Brain microvascular endothelial cell (primary cell): Measurements from ENCODE around the gene VSIR.

Experiments used
- DNase-seq: peaks from one replicate; pipeline ENCODE4 v3.0.0-alpha.2; 2020
- H3K27ac ChIP-seq: fragments of 250-450 bp; sonication (Bioruptor Pico); 2 replicates; pipeline ENCODE4 v1.5.1; 2020; ENCODE audit warnings: mild to moderate bottlenecking, moderate library complexity
- H3K27me3 ChIP-seq: fragments of 250-450 bp; sonication (Bioruptor Pico); replicated peaks from 2 replicates; pipeline ENCODE4 v1.5.1; 2020; ENCODE audit warnings: mild to moderate bottlenecking
- H3K36me3 ChIP-seq: fragments of 250-450 bp; sonication (Bioruptor Pico); replicated peaks from 2 replicates; pipeline ENCODE4 v1.5.1; 2020; ENCODE audit warnings: mild to moderate bottlenecking
- H3K4me3 ChIP-seq: 2 replicates; pipeline ENCODE4 v1.5.1; 2011; ENCODE audit warnings: low read depth, mild to moderate bottlenecking, control low read depth, low read length, moderate library complexity
- in situ Hi-C: cut with HindIII; loops from 2 replicates; pipeline ENCODE4 v1.10.0; 2017; ENCODE audit warnings: low sequenced_read_pairs, low pct_ligation_motif_present
- TF ChIP-seq, protein P1 (sequence below): IDR thresholded peaks from 2 replicates; pipeline ENCODE4 v1.5.1; 2011; ENCODE audit warnings: low read depth, mild to moderate bottlenecking, moderate library complexity, low read length, control low read depth, inconsistent platforms; ENCODE audit errors: missing control alignments

Gene VSIR

GRCh38 chr10:71765906-71766716 lies 7.2 kb downstream of the VSIR start:
- H3K4me3 ChIP-seq, result no peak overlapping the region
- no peak for DNase-seq
- in situ Hi-C loops, result no loop called here
- no peaks in the 10 kb centered on the region for H3K27me3 ChIP-seq
- TF ChIP-seq, protein P1, sequence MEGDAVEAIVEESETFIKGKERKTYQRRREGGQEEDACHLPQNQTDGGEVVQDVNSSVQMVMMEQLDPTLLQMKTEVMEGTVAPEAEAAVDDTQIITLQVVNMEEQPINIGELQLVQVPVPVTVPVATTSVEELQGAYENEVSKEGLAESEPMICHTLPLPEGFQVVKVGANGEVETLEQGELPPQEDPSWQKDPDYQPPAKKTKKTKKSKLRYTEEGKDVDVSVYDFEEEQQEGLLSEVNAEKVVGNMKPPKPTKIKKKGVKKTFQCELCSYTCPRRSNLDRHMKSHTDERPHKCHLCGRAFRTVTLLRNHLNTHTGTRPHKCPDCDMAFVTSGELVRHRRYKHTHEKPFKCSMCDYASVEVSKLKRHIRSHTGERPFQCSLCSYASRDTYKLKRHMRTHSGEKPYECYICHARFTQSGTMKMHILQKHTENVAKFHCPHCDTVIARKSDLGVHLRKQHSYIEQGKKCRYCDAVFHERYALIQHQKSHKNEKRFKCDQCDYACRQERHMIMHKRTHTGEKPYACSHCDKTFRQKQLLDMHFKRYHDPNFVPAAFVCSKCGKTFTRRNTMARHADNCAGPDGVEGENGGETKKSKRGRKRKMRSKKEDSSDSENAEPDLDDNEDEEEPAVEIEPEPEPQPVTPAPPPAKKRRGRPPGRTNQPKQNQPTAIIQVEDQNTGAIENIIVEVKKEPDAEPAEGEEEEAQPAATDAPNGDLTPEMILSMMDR, result no peak
- H3K27ac ChIP-seq, result peak overlapping the region; percentile 94
- peaks cover 4% of the 10 kb centered on the region for H3K36me3 ChIP-seq

DNA sequence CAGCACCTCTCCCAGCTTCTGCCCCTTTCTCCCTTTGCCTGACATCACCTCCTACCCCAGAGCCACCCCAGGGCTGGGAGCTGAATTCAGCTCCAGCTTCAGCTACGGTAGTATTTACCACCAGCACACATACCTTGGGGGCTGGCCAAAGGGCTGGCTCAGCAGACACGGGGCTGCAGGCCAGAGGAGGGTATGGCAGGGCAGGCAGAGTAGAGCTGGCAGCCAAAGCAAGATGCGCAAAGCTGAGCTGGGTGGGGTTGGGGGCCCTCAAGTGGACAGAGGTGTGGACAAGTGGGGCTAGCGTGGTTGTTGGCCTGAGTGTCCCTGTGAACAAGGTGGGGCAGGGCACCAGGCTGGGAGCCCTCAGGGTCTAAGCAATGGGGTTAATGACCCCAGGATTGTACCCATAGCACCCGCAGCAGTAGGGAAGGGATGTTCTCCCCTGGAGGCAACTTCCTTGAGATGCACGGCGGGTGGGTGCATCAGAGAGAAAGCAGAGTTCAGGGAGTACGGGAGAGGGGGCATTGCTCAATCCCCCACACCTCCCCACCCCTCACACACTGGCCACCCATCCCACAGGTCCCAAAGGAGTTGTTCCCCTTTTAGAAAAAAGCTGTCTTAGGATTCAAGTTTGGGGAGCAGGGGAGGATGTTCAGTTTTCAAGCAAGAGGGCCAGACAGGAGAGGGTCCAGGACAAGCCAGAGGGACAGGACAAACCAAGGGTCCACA lies 8.0 kb downstream of the VSIR start:
- Histone ChIP-seq H3K36me3 (peaks cover 4% of the 10 kb centered on the region), H3K27me3 (no peaks in the 10 kb centered on the region), H3K27ac (no peak overlapping the region), H3K4me3 (no peak overlapping the region)
- no peak for DNase-seq
- in situ Hi-C loops, result no loop called here
- TF ChIP-seq, protein P1, result no peak

DNA sequence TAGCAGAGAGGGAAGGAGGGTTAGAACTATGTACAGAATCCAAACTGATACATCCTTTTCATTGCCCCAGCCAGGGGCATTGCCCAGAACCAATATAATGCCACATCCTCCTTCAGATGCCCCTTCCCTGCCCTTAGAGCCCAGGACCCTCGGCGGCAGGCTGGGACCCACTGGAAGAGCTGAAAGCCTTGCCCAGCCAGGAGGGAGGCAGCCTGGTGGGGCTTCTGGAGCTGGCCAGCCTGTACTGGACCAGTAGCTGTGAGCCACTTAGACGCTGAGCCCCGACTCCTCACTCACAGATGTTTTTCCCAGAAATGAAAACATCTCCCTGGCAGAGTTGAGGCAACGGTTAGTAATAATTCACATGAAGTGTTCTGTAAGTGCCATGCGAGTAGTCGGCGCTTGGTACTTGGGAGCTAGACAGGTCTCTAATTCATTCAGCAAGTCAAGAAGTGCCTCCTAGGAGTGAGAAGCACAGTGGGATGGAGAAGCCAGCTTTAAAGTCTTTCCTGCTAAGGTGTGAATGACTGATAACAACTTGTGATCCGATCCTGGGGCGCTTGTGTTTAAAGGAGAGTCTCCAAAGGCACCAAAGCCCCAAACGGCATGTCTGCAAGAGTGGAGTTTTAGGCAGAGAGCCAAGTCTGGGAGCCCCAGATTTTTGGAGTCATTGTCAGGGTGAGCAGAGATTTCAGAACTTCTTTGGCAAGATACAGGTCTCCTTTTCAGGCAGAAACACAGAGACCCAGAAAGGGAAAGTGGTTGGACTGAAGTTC lies 9.8 kb downstream of the VSIR start:
- no peak for DNase-seq
- TF ChIP-seq, protein P1, result no peak
- no peak overlapping the region for H3K4me3 ChIP-seq
- no peaks in the 10 kb centered on the region for H3K27me3 ChIP-seq
- in situ Hi-C loops, result no loop called here
- peaks cover 4% of the 10 kb centered on the region for H3K36me3 ChIP-seq
- H3K27ac ChIP-seq, result no peak overlapping the region

GRCh38 chr10:71762324-71762723 lies 11.0 kb downstream of the VSIR start:
- Histone ChIP-seq H3K27ac (no peak overlapping the region), H3K36me3 (peaks cover 4% of the 10 kb centered on the region), H3K4me3 (no peak overlapping the region), H3K27me3 (no peaks in the 10 kb centered on the region)
- DNase-seq, result no peak
- in situ Hi-C loops, result no loop called here
- TF ChIP-seq, protein P1, result no peak

DNA sequence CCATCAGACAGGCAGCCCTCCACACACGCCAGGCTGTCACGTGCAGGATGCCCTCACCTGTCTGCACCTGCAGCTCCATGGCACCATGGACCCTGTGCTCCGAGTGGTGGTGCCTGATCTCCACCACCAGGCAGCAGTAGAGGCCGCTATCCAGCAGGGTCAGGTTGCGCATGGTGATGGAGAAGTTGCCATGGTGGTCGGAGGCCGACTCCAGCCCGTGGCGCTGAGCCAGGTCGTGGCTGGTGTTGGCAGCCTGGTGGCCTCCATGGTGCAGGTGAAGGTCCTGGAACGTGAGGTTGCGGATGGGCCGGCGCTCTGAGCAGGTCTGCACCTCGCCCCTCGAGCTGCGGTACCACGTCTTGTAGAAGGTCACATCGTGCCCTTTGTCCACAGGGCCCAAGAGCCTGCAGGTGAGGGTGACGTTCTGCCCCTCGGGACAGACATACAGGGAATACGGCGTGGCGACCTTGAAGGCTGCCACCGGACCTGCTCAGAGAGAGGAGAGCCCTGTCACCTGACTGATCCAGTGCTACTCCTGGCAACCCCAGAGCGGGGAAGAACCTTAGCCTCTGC lies 11.7 kb downstream of the VSIR start:
- H3K36me3 ChIP-seq, result peaks cover 4% of the 10 kb centered on the region
- no peak overlapping the region for H3K27ac ChIP-seq
- H3K27me3 ChIP-seq, result no peaks in the 10 kb centered on the region

More for the DNA sequence above, 11.7 kb downstream of the VSIR start:
- DNase-seq, result no peak
- H3K4me3 ChIP-seq, result no peak overlapping the region
- TF ChIP-seq, protein P1, result peak; percentile 15
- in situ Hi-C loops, result no loop called here
